ENCODE results near the gene PSMB5. TPM values are rescaled to one million over a fixed set of nuclear protein-coding genes. Genes with fewer than 3 reads are reported as not detected.
A peak's percentile ranks its signal among the peaks of the same experiment; 100 is the strongest.

PSMB5 gene
- total and polyA plus RNA-seq, 2 of the 13 experiments (the other 11 are each of a cell fraction or from before 2014, with no cell fraction given), result 705 to 871 TPM

GRCh38 chr14:22981090-22981875 lies 53.4 kb downstream of the PSMB5 start (continued):
- TF ChIP-seq E2F2 (CRISPR knock-in tag; IDR thresholded peaks at IDR 0.05; ENCODE audit: borderline replicate concordance), result no peak
- TF ChIP-seq ZNF335 (CRISPR knock-in tag; IDR thresholded peaks at IDR 0.05), result no peak; the same call in 1 of the 2 replicates
- no peak for TF ChIP-seq ARID4A (CRISPR knock-in tag; IDR thresholded peaks at IDR 0.05; ENCODE audit: borderline replicate concordance)
- TF ChIP-seq ZNF274 (CRISPR knock-in tag; IDR thresholded peaks at IDR 0.05), result peak; percentile 87; the same call in 1 of the 2 replicates
- TF ChIP-seq ZNF883 (CRISPR knock-in tag; IDR thresholded peaks at IDR 0.05; ENCODE audit: not compliant biosample characterization), result no peak
- no peak for TF ChIP-seq ZNF460 (CRISPR knock-in tag; IDR thresholded peaks at IDR 0.05; ENCODE audit: borderline replicate concordance)
- TF ChIP-seq ZBTB40 (IDR thresholded peaks at IDR 0.05), result no peak
- TF ChIP-seq ZBTB40 (CRISPR knock-in tag; IDR thresholded peaks at IDR 0.05), result no peak
- peak; percentile 35; the same call in 1 of the 2 replicates for TF ChIP-seq ZZZ3 (CRISPR knock-in tag; IDR thresholded peaks at IDR 0.05; ENCODE audit: borderline replicate concordance)
- no peak for TF ChIP-seq RFX3 (CRISPR knock-in tag; IDR thresholded peaks at IDR 0.05)
- no peak for TF ChIP-seq ATF6 (CRISPR knock-in tag; conservative IDR thresholded peaks at IDR 0.05)
